SK-N-SH (cell line): Measurements from ENCODE around the gene HRH3.

Source experiments
- RXRA ChIP-seq: IDR thresholded peaks from 2 replicates; pipeline ENCODE4 v1.4.0; 2012; ENCODE audit warnings: low read depth, mild to moderate bottlenecking, borderline replicate concordance
- YY1 ChIP-seq: IDR thresholded peaks from 2 replicates; pipeline ENCODE4 v1.4.0; 2012; ENCODE audit warnings: low read depth, mild to moderate bottlenecking

DNA sequence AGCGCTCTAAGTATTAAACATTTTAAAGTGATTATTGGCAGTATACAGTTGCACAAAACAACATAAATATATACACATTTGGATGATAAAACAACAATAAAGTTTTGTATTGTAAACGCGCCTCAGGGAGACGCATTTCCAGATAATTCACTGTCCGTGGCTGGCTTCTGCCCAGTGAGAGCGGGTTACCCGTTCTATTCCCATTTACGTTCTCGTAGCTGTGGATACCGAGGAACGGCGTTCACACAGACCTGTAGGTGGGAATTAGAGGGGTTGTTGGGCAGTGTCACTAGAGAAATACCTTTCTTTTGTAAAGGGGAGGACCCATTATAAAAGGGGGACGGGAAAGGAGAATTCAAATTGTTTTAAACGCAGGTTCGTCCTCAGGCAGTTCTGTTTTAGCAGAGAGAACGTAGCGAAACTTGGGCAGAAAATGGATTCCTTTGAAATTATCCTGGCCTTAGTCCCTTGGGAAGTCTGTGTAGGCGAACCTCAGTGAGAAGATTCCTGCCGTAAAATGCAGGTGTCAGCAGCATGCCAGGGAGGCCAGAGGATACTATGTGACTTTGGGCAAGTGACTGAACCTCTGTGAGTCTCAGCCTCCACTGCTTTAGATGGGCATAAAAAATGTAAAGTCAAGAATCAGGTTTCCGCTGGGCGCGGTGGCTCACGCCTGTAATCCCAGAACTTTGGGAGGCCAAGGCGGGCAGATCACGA, 36.5 kb downstream of the HRH3 start:
- TF ChIP-seq RXRA (no peak), YY1 (no peak)
